Measurements from ENCODE around the gene CPSF4L. TPM values are rescaled to one million over a fixed set of nuclear protein-coding genes. Genes with fewer than 3 reads are reported as not detected.

CPSF4L gene
- total and polyA plus RNA-seq, 2 of the 13 experiments (the other 11 are each of a cell fraction or from before 2014, with no cell fraction given), result 0.73 to 1.6 TPM

- TF ChIP-seq ZBTB40 (IDR thresholded peaks at IDR 0.05) (no peak), ZBTB40 (CRISPR knock-in tag; IDR thresholded peaks at IDR 0.05) (no peak), ZNF546 (CRISPR knock-in tag; conservative IDR thresholded peaks at IDR 0.05) (no peak), NONO (IDR thresholded peaks at IDR 0.05) (no peak), NONO (CRISPR knock-in tag; conservative IDR thresholded peaks at IDR 0.05) (no peak), MATR3 (CRISPR knock-in tag; IDR thresholded peaks at IDR 0.05) (no peak), HIC2 (CRISPR knock-in tag; IDR thresholded peaks at IDR 0.05; ENCODE audit: low read depth) (peak; percentile 97), EP300 (IDR thresholded peaks at IDR 0.05; ENCODE audit: low read depth in 2 of 2, low read length in 2 of 2) (peak in 1 of 2 experiments; percentile 19; a peak in 2 of 4 replicates), EP300 (CRISPR knock-in tag; IDR thresholded peaks at IDR 0.05; ENCODE audit: borderline replicate concordance) (0 out of 2 replicates have a peak, but pooled peaks have one; percentile 36), SP1 (IDR thresholded peaks at IDR 0.05) (no peak), SP1 (CRISPR knock-in tag; IDR thresholded peaks at IDR 0.05) (peak; percentile 37), ZNF704 (CRISPR knock-in tag; IDR thresholded peaks at IDR 0.05; ENCODE audit: borderline replicate concordance) (no peak), ZBTB3 (CRISPR knock-in tag; IDR thresholded peaks at IDR 0.05; ENCODE audit: borderline replicate concordance, low read depth) (0 out of 2 replicates have a peak, but pooled peaks have one; percentile 44)
Observed at GRCh38 chr17:73267648-73268537, 6.2 kb upstream of the CPSF4L start (continued).

All from HepG2 (cell line).